ENCODE measurements around the gene ASS1. TPM values are rescaled to one million over a fixed set of nuclear protein-coding genes. Genes with fewer than 3 reads are reported as not detected.

The ASS1 gene
- total and polyA plus RNA-seq, 2 of the 13 experiments (the other 11 are each of a cell fraction or from before 2014, with no cell fraction given), result 77.6 to 122 TPM

DNA sequence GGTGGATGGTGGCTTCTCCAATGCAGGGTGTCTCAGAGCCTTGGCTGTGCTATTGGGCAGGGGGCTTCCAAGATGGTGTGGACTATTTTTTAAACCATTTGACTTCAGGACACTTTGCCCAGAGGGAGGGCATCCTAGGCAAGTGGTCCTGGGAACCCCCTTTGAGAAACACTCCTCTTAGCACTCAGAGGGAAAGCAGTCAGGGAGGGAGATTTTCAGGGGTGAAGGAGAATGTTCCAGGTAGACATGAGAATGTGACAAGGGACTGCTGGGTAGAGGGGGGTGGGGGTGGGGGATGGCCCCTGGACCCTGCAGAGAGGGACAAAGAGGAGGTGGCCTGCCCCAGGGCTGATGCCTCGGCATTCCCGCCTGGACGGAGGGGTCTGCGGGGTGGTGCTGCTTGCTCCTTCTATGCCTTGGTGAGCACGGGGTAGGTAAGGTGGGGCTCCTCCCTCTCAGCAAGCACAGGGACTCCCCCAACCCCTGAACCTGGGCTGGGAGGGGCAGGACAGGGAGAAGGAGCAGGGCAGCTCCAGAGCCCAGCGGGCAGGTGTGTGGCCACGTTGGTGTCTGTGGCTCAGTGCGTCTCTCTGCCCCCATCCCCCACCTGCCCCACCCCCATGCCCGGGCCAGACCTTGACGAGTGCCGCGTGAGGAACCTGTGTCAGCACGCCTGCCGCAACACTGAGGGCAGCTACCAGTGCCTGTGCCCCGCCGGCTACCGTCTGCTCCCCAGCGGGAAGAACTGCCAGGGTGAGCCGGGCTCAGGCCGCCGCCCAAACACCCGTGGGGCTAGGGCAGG, 13.8 kb upstream of the ASS1 start (continued):
- no peak for TF ChIP-seq THRA (CRISPR knock-in tag; IDR thresholded peaks at IDR 0.05; ENCODE audit: borderline replicate concordance)
- TF ChIP-seq ZBTB20 (CRISPR knock-in tag; IDR thresholded peaks at IDR 0.05; ENCODE audit: borderline replicate concordance, low read depth), result no peak
- TF ChIP-seq, protein P1, sequence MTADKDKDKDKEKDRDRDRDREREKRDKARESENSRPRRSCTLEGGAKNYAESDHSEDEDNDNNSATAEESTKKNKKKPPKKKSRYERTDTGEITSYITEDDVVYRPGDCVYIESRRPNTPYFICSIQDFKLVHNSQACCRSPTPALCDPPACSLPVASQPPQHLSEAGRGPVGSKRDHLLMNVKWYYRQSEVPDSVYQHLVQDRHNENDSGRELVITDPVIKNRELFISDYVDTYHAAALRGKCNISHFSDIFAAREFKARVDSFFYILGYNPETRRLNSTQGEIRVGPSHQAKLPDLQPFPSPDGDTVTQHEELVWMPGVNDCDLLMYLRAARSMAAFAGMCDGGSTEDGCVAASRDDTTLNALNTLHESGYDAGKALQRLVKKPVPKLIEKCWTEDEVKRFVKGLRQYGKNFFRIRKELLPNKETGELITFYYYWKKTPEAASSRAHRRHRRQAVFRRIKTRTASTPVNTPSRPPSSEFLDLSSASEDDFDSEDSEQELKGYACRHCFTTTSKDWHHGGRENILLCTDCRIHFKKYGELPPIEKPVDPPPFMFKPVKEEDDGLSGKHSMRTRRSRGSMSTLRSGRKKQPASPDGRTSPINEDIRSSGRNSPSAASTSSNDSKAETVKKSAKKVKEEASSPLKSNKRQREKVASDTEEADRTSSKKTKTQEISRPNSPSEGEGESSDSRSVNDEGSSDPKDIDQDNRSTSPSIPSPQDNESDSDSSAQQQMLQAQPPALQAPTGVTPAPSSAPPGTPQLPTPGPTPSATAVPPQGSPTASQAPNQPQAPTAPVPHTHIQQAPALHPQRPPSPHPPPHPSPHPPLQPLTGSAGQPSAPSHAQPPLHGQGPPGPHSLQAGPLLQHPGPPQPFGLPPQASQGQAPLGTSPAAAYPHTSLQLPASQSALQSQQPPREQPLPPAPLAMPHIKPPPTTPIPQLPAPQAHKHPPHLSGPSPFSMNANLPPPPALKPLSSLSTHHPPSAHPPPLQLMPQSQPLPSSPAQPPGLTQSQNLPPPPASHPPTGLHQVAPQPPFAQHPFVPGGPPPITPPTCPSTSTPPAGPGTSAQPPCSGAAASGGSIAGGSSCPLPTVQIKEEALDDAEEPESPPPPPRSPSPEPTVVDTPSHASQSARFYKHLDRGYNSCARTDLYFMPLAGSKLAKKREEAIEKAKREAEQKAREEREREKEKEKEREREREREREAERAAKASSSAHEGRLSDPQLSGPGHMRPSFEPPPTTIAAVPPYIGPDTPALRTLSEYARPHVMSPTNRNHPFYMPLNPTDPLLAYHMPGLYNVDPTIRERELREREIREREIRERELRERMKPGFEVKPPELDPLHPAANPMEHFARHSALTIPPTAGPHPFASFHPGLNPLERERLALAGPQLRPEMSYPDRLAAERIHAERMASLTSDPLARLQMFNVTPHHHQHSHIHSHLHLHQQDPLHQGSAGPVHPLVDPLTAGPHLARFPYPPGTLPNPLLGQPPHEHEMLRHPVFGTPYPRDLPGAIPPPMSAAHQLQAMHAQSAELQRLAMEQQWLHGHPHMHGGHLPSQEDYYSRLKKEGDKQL (CRISPR knock-in tag; IDR thresholded peaks at IDR 0.05; ENCODE audit: low read depth), result no peak
- TF ChIP-seq ONECUT2 (CRISPR knock-in tag; IDR thresholded peaks at IDR 0.05), result no peak
- no peak for TF ChIP-seq ZSCAN22 (CRISPR knock-in tag; IDR thresholded peaks at IDR 0.05)
- no peak for TF ChIP-seq CENPBD1 (CRISPR knock-in tag; IDR thresholded peaks at IDR 0.05; ENCODE audit: borderline replicate concordance, low read depth)
- no peak for TF ChIP-seq ZNF263 (CRISPR knock-in tag; IDR thresholded peaks at IDR 0.05)
- TF ChIP-seq, protein P2, sequence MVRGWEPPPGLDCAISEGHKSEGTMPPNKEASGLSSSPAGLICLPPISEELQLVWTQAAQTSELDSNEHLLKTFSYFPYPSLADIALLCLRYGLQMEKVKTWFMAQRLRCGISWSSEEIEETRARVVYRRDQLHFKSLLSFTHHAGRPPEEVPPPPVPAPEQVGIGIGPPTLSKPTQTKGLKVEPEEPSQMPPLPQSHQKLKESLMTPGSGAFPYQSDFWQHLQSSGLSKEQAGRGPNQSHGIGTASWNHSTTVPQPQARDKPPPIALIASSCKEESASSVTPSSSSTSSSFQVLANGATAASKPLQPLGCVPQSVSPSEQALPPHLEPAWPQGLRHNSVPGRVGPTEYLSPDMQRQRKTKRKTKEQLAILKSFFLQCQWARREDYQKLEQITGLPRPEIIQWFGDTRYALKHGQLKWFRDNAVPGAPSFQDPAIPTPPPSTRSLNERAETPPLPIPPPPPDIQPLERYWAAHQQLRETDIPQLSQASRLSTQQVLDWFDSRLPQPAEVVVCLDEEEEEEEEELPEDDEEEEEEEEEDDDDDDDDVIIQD (CRISPR knock-in tag; IDR thresholded peaks at IDR 0.05; ENCODE audit: low read depth), result no peak

All from HepG2 (cell line).